Measurements from ENCODE around the gene SLC23A2.
"Not testable (repeated sequence)": the region's sequence is repeated elsewhere in the genome, so short reads cannot be mapped to it uniquely, and the experiment has no call there.

Gene SLC23A2

GRCh38 chr20:5039889-5040288 lies 38.6 kb upstream of the SLC23A2 start:
- H3K4me3 ChIP-seq (ENCODE audit: low read depth, low read length), result no peak overlapping the region
- DNase-seq (ENCODE audit: low read depth), result no peak
- in situ Hi-C loops (cut with HindIII; ENCODE audit: low sequenced_read_pairs), result no loop called here
- TF ChIP-seq, protein P1, sequence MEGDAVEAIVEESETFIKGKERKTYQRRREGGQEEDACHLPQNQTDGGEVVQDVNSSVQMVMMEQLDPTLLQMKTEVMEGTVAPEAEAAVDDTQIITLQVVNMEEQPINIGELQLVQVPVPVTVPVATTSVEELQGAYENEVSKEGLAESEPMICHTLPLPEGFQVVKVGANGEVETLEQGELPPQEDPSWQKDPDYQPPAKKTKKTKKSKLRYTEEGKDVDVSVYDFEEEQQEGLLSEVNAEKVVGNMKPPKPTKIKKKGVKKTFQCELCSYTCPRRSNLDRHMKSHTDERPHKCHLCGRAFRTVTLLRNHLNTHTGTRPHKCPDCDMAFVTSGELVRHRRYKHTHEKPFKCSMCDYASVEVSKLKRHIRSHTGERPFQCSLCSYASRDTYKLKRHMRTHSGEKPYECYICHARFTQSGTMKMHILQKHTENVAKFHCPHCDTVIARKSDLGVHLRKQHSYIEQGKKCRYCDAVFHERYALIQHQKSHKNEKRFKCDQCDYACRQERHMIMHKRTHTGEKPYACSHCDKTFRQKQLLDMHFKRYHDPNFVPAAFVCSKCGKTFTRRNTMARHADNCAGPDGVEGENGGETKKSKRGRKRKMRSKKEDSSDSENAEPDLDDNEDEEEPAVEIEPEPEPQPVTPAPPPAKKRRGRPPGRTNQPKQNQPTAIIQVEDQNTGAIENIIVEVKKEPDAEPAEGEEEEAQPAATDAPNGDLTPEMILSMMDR (IDR thresholded peaks at IDR 0.05; ENCODE audit: low read depth, low read length, missing control alignments), result no peak

- no peak overlapping the region for H3K4me3 ChIP-seq (ENCODE audit: low read depth, low read length)
- in situ Hi-C loops (cut with HindIII; ENCODE audit: low sequenced_read_pairs), result no loop called here
- DNase-seq (ENCODE audit: low read depth), result no peak
- TF ChIP-seq, protein P1 (IDR thresholded peaks at IDR 0.05; ENCODE audit: low read depth, low read length, missing control alignments), result no peak
These were observed 37.9 kb upstream of the SLC23A2 start for GRCh38 chr20:5039255-5039657.

- DNase-seq (ENCODE audit: low read depth), result no peak
- TF ChIP-seq, protein P1 (IDR thresholded peaks at IDR 0.05; ENCODE audit: low read depth, low read length, missing control alignments), result no peak
- no peak overlapping the region for H3K4me3 ChIP-seq (ENCODE audit: low read depth, low read length)
- in situ Hi-C loops (cut with HindIII; ENCODE audit: low sequenced_read_pairs), result no loop called here
These were observed 35.5 kb upstream of the SLC23A2 start for GRCh38 chr20:5036828-5037227.

DNA sequence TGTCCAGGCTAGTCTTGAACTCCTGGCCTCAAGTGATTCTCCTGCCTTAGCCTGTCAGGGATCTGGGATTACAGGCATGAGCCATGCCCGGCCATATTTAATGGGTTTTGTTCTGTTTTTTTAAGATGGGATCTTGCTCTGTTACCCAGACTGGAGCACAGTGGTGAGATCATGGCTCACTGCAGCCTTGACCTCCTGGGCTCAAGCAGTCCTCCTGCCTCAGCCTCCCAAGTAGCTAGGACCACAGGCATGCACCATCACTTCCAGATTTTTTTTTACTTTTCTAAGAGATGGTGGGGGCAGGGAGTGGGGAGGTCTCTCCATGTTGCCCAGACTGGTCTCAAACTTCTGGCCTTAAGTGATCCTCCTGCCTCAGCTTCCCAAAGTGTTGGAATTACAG lies 34.2 kb upstream of the SLC23A2 start:
- DNase-seq (ENCODE audit: low read depth); in situ Hi-C loops (cut with HindIII; ENCODE audit: low sequenced_read_pairs); H3K4me3 ChIP-seq (ENCODE audit: low read depth, low read length): not testable (repeated sequence)

GRCh38 chr20:5033566-5033965 lies 32.3 kb upstream of the SLC23A2 start:
- H3K4me3 ChIP-seq (ENCODE audit: low read depth, low read length), result no peak overlapping the region
- TF ChIP-seq, protein P1 (IDR thresholded peaks at IDR 0.05; ENCODE audit: low read depth, low read length, missing control alignments), result no peak
- in situ Hi-C loops (cut with HindIII; ENCODE audit: low sequenced_read_pairs), result no loop called here
- DNase-seq (ENCODE audit: low read depth), result peak; percentile 8

- in situ Hi-C loops (cut with HindIII; ENCODE audit: low sequenced_read_pairs), result not testable (repeated sequence)
These were observed 30.4 kb upstream of the SLC23A2 start for GRCh38 chr20:5031701-5032100.

GRCh38 chr20:5031206-5031557 lies 29.9 kb upstream of the SLC23A2 start:
- TF ChIP-seq, protein P1 (IDR thresholded peaks at IDR 0.05; ENCODE audit: low read depth, low read length, missing control alignments), result no peak
- in situ Hi-C loops (cut with HindIII; ENCODE audit: low sequenced_read_pairs), result no loop called here
- DNase-seq (ENCODE audit: low read depth), result no peak
- H3K4me3 ChIP-seq (ENCODE audit: low read depth, low read length), result no peak overlapping the region

More at GRCh38 chr20:5031701-5032100, 30.4 kb upstream of the SLC23A2 start:
- DNase-seq (ENCODE audit: low read depth); H3K4me3 ChIP-seq (ENCODE audit: low read depth, low read length): not testable (repeated sequence)

All from astrocyte of the cerebellum (primary cell).